WTC11 (cell line): ENCODE data around the gene SAMHD1. TPM values are rescaled to one million over a fixed set of nuclear protein-coding genes. Genes with fewer than 3 reads are reported as not detected.
A peak's percentile ranks its signal among the peaks of the same experiment; 100 is the strongest.
"Not testable (repeated sequence)": the region's sequence is repeated elsewhere in the genome, so short reads cannot be mapped to it uniquely, and the experiment has no call there.

Experiments
- ATAC-seq: fragments of 200-7000 bp; cut with Tn5 transposase; 2 replicates; pipeline ENCODE4 v1.10.0; 2021; ENCODE audit warnings: mild to moderate bottlenecking, moderate library complexity
- CTCF ChIA-PET: fragments of 300-600 bp; sonication (Branson Sonifier 250); formaldehyde crosslinking; loops from one replicate; lab custom pipeline; 2021; ENCODE audit warnings: antibody characterized with exemption; lab: Charles Lee
- POLR2A ChIA-PET: fragments of 350-600 bp; sonication (Branson Sonifier 250); formaldehyde crosslinking; loops from one replicate; lab custom pipeline; 2021; ENCODE audit warnings: antibody characterized with exemption; lab: Charles Lee
- DNase-seq: peaks from one replicate; pipeline ENCODE4 v3.0.0; 2021; ENCODE audit warnings: low spot score
- H3K27ac Mint-ChIP-seq: 2 replicates; pipeline ENCODE4 v1.8.0; 2021; ENCODE audit warnings: mixed read lengths
- H3K27me3 Mint-ChIP-seq: 2 replicates; pipeline ENCODE4 v1.8.0; 2021; ENCODE audit warnings: low read depth, mild to moderate bottlenecking, moderate library complexity, mixed read lengths
- H3K36me3 Mint-ChIP-seq: 2 replicates; pipeline ENCODE4 v1.8.0; 2021; ENCODE audit warnings: mixed read lengths
- H3K4me1 Mint-ChIP-seq: 2 replicates; pipeline ENCODE4 v1.8.0; 2022; ENCODE audit warnings: mixed read lengths
- H3K4me3 Mint-ChIP-seq: 2 replicates; pipeline ENCODE4 v1.8.0; 2021; ENCODE audit warnings: mild to moderate bottlenecking, moderate library complexity, mixed read lengths
- H3K9me3 Mint-ChIP-seq: 2 replicates; pipeline ENCODE4 v1.8.0; 2021; ENCODE audit warnings: mixed read lengths
- CREB1 ChIP-seq: sonication (generic); formaldehyde crosslinking; IDR thresholded peaks from 2 replicates; pipeline ENCODE4 v1.8.0; 2023; ENCODE audit warnings: mild to moderate bottlenecking, missing genetic modification reagents
- FOXP4 ChIP-seq: sonication (generic); formaldehyde crosslinking; IDR thresholded peaks from 2 replicates; pipeline ENCODE4 v1.8.0; 2022; ENCODE audit warnings: mild to moderate bottlenecking, missing genetic modification reagents
- GTF2I ChIP-seq: fragments of 250-450 bp; sonication (Bioruptor Pico); conservative IDR thresholded peaks from 2 replicates; pipeline ENCODE4 v1.4.0; 2021; ENCODE audit warnings: mild to moderate bottlenecking
- HMGA2 ChIP-seq: fragments of 250-450 bp; sonication (Bioruptor Pico); IDR thresholded peaks from 2 replicates; pipeline ENCODE4 v1.4.0; 2021; ENCODE audit warnings: mild to moderate bottlenecking, moderate library complexity
- IRF1 ChIP-seq: sonication (generic); formaldehyde crosslinking; IDR thresholded peaks from 2 replicates; pipeline ENCODE4 v1.8.0; 2023; ENCODE audit warnings: missing genetic modification reagents
- JAZF1 ChIP-seq: fragments of 250-450 bp; sonication (Bioruptor Pico); IDR thresholded peaks from 2 replicates; pipeline ENCODE4 v1.9.0; 2021; ENCODE audit warnings: moderate library complexity, mild to moderate bottlenecking, inconsistent platforms
- JUN ChIP-seq: sonication (generic); formaldehyde crosslinking; IDR thresholded peaks from 2 replicates; pipeline ENCODE4 v1.8.0; 2023; ENCODE audit warnings: mild to moderate bottlenecking, missing genetic modification reagents
- KAT7 ChIP-seq: sonication (generic); formaldehyde crosslinking; IDR thresholded peaks from 2 replicates; pipeline ENCODE4 v1.8.1; 2023; ENCODE audit warnings: missing genetic modification reagents, mild to moderate bottlenecking, borderline replicate concordance
- NFE2L1 ChIP-seq: sonication (generic); formaldehyde crosslinking; IDR thresholded peaks from 2 replicates; pipeline ENCODE4 v1.8.1; 2023; ENCODE audit warnings: missing genetic modification reagents
- NFYB ChIP-seq: sonication (generic); formaldehyde crosslinking; conservative IDR thresholded peaks from 2 replicates; pipeline ENCODE4 v1.8.0; 2022; ENCODE audit warnings: low read depth, missing genetic modification reagents
- NR2C2 ChIP-seq: sonication (generic); formaldehyde crosslinking; IDR thresholded peaks from 2 replicates; pipeline ENCODE4 v1.8.0; 2022; ENCODE audit warnings: mild to moderate bottlenecking, missing genetic modification reagents
- PREB ChIP-seq: sonication (generic); formaldehyde crosslinking; IDR thresholded peaks from 2 replicates; pipeline ENCODE4 v1.8.1; 2022; ENCODE audit warnings: mild to moderate bottlenecking, missing genetic modification reagents, moderate library complexity, borderline replicate concordance
- SMAD4 ChIP-seq: sonication (generic); formaldehyde crosslinking; IDR thresholded peaks from 2 replicates; pipeline ENCODE4 v1.8.0; 2022; ENCODE audit warnings: mild to moderate bottlenecking, missing genetic modification reagents
- SOX15 ChIP-seq: fragments of 250-450 bp; sonication (Bioruptor Pico); IDR thresholded peaks from 2 replicates; pipeline ENCODE4 v1.9.0; 2021; ENCODE audit warnings: mild to moderate bottlenecking
- SP1 ChIP-seq: sonication (generic); formaldehyde crosslinking; conservative IDR thresholded peaks from 2 replicates; pipeline ENCODE4 v1.8.1; 2022; ENCODE audit warnings: missing genetic modification reagents
- TCF7 ChIP-seq: sonication (generic); formaldehyde crosslinking; IDR thresholded peaks from 2 replicates; pipeline ENCODE4 v1.8.0; 2022; ENCODE audit warnings: mild to moderate bottlenecking, low read depth, missing genetic modification reagents, moderate library complexity
- USF1 ChIP-seq: sonication (generic); formaldehyde crosslinking; IDR thresholded peaks from 2 replicates; pipeline ENCODE4 v1.8.0; 2022; ENCODE audit warnings: mild to moderate bottlenecking, missing genetic modification reagents
- ZBTB43 ChIP-seq: sonication (generic); formaldehyde crosslinking; IDR thresholded peaks from 2 replicates; pipeline ENCODE4 v1.8.1; 2023; ENCODE audit warnings: mild to moderate bottlenecking, missing genetic modification reagents
- ZNF263 ChIP-seq: sonication (generic); formaldehyde crosslinking; IDR thresholded peaks from 2 replicates; pipeline ENCODE4 v1.8.1; 2022; ENCODE audit warnings: low read depth, mild to moderate bottlenecking, moderate library complexity, missing genetic modification reagents
- ZNF416 ChIP-seq: fragments of 250-450 bp; sonication (Bioruptor Pico); IDR thresholded peaks from 2 replicates; pipeline ENCODE4 v1.9.0; 2021; ENCODE audit warnings: mild to moderate bottlenecking, inconsistent platforms
- total RNA-seq: library from RNA; stranded (reverse); gene quantifications from 3 replicates; pipeline ENCODE4 v1.2.3, GENCODE V29; 2021

Gene SAMHD1
- total RNA-seq, 1 experiment from 2014 or later: 31.0 TPM

- H3K4me3 Mint-ChIP-seq: peak overlapping the region; percentile 88
Measured at GRCh38 chr20:36950414-36951197, 902 bp downstream of the SAMHD1 start.

GRCh38 chr20:36941401-36941835 lies 10.1 kb downstream of the SAMHD1 start:
- H3K27ac Mint-ChIP-seq: peak overlapping the region; percentile 75
- ChIA-PET CTCF (interaction anchor here (1.5 kb wide), 1 partner anchor 22 kb away, joined by 5 read pairs; no protein-coding TSS in a partner anchor), POLR2A (no interaction called here)
- peaks cover 28% of the 10 kb centered on the region for H3K36me3 Mint-ChIP-seq
- no peak overlapping the region for H3K4me3 Mint-ChIP-seq
- H3K9me3 Mint-ChIP-seq: no peaks in the 10 kb centered on the region
- no peak for DNase-seq
- TF ChIP-seq ZNF416 (CRISPR knock-in tag): no peak
- H3K4me1 Mint-ChIP-seq: peaks cover 13% of the 10 kb centered on the region
- ATAC-seq: no peak
- no peaks in the 10 kb centered on the region for H3K27me3 Mint-ChIP-seq

More at GRCh38 chr20:36950414-36951197, 902 bp downstream of the SAMHD1 start:
- peak overlapping the region; percentile 82; the same call in 1 of the 2 replicates for H3K27ac Mint-ChIP-seq
- no peaks in the 10 kb centered on the region; the same call in 1 of the 2 replicates for H3K27me3 Mint-ChIP-seq
- ChIA-PET POLR2A (no interaction called here), CTCF (interaction anchor here (1.4 kb wide), 1 partner anchor 31 kb away, joined by 5 read pairs; no protein-coding TSS in a partner anchor)
- peaks cover 11% of the 10 kb centered on the region for H3K36me3 Mint-ChIP-seq
- DNase-seq: peak; percentile 25
- peaks cover 39% of the 10 kb centered on the region for H3K4me1 Mint-ChIP-seq
- TF ChIP-seq ZNF416 (CRISPR knock-in tag): no peak
- no peak for TF ChIP-seq CREB1 (CRISPR knock-in tag)
- TF ChIP-seq JUN (CRISPR knock-in tag): no peak
- TF ChIP-seq KAT7: no peak
- no peak for TF ChIP-seq SOX15 (CRISPR knock-in tag)
- no peak for TF ChIP-seq ZBTB43 (CRISPR knock-in tag)
- no peaks in the 10 kb centered on the region for H3K9me3 Mint-ChIP-seq
- ATAC-seq: no peak

- H3K27me3 Mint-ChIP-seq: no peaks in the 10 kb centered on the region
- H3K36me3 Mint-ChIP-seq: peaks cover 22% of the 10 kb centered on the region
- ChIA-PET POLR2A (no interaction called here), CTCF (no interaction called here)
- no peak for TF ChIP-seq ZNF263 (CRISPR knock-in tag)
- TF ChIP-seq NFE2L1 (CRISPR knock-in tag): no peak
- no peak for TF ChIP-seq FOXP4 (CRISPR knock-in tag)
- TF ChIP-seq TCF7 (CRISPR knock-in tag): no peak
- no peak for TF ChIP-seq NR2C2
- H3K9me3 Mint-ChIP-seq: no peaks in the 10 kb centered on the region
- peaks cover 10% of the 10 kb centered on the region for H3K4me1 Mint-ChIP-seq
- DNase-seq: no peak
- no peak for ATAC-seq
- no peak overlapping the region for H3K4me3 Mint-ChIP-seq
- H3K27ac Mint-ChIP-seq: no peak overlapping the region
Measured at GRCh38 chr20:36937402-36937770, 14.1 kb downstream of the SAMHD1 start.

GRCh38 chr20:36936761-36937401 lies 14.6 kb downstream of the SAMHD1 start:
- H3K4me1 Mint-ChIP-seq, CTCF ChIA-PET, DNase-seq, H3K27me3 Mint-ChIP-seq, H3K9me3 Mint-ChIP-seq, ATAC-seq, H3K27ac Mint-ChIP-seq, H3K4me3 Mint-ChIP-seq, POLR2A ChIA-PET: not testable (repeated sequence)
- H3K36me3 Mint-ChIP-seq: peaks cover 23% of the 10 kb centered on the region

GRCh38 chr20:36936341-36936740 lies 15.2 kb downstream of the SAMHD1 start:
- ChIA-PET POLR2A (no interaction called here), CTCF (no interaction called here)
- DNase-seq (no peak), ATAC-seq (no peak)
- TF ChIP-seq GTF2I (CRISPR knock-in tag): no peak
- no peak for TF ChIP-seq IRF1 (CRISPR knock-in tag)
- no peak for TF ChIP-seq USF1 (CRISPR knock-in tag)
- no peak for TF ChIP-seq HMGA2
- no peak for TF ChIP-seq JAZF1 (CRISPR knock-in tag)
- no peak for TF ChIP-seq PREB
- TF ChIP-seq SMAD4: no peak
- TF ChIP-seq NR2C2: no peak
- TF ChIP-seq TCF7 (CRISPR knock-in tag): no peak
- no peak for TF ChIP-seq NFYB
- TF ChIP-seq SP1 (CRISPR knock-in tag): no peak
- TF ChIP-seq ZNF416 (CRISPR knock-in tag): no peak
- Mint-ChIP-seq H3K36me3 (peaks cover 23% of the 10 kb centered on the region), H3K27ac (no peak overlapping the region), H3K4me1 (peaks cover 4% of the 10 kb centered on the region), H3K27me3 (no peaks in the 10 kb centered on the region), H3K9me3 (no peaks in the 10 kb centered on the region), H3K4me3 (no peak overlapping the region)
